ENCODE data around the gene TEC.

GRCh38 chr4:48227662-48228061, 42.0 kb downstream of the TEC start:
- TF ChIP-seq POLR2AphosphoS5 (IDR thresholded peaks at IDR 0.05; ENCODE audit: borderline replicate concordance, low read depth, low read length) (no peak), EZH2 (IDR thresholded peaks at IDR 0.05) (no peak), FOXP2 (optimal IDR thresholded peaks at IDR 0.05; ENCODE audit: control extremely low read depth, extremely low read length, insufficient read depth) (no peak)
